Neural crest cell (in vitro differentiated cells): Measurements from ENCODE around the gene ABCC12. TPM values are rescaled to one million over a fixed set of nuclear protein-coding genes. Genes with fewer than 3 reads are reported as not detected.

Experiments used
- DNase-seq: peaks from one replicate; pipeline ENCODE4 v3.0.0; 2021; ENCODE audit warnings: low read depth, mixed read lengths, low spot score
- H3K27ac Mint-ChIP-seq: one replicate; pipeline ENCODE4 v1.8.0; 2021; ENCODE audit warnings: mild to moderate bottlenecking, mixed read lengths; ENCODE audit not compliant: unreplicated experiment
- H3K27me3 Mint-ChIP-seq: 2 replicates; pipeline ENCODE4 v1.8.0; 2021; ENCODE audit warnings: low read depth, mild to moderate bottlenecking, mixed read lengths
- H3K36me3 Mint-ChIP-seq: 2 replicates; pipeline ENCODE4 v1.8.0; 2021; ENCODE audit warnings: low read depth, mild to moderate bottlenecking, mixed read lengths
- H3K4me1 Mint-ChIP-seq: 2 replicates; pipeline ENCODE4 v1.8.0; 2021; ENCODE audit warnings: mixed read lengths
- H3K4me3 Mint-ChIP-seq: one replicate; pipeline ENCODE4 v1.8.0; 2021; ENCODE audit warnings: mild to moderate bottlenecking, mixed read lengths
- H3K9me3 Mint-ChIP-seq: 2 replicates; pipeline ENCODE4 v1.8.0; 2021; ENCODE audit warnings: mixed read lengths
- CTCF ChIP-seq: fragments of 200-600 bp; sonication (generic); conservative IDR thresholded peaks from 2 replicates; pipeline ENCODE4 v1.5.0; 2021; ENCODE audit warnings: antibody characterized with exemption, mild to moderate bottlenecking
- long read RNA-seq: library from polyadenylated mRNA; unstranded; transcript quantifications from one replicate; pipeline ENCODE4 v2.0.0, GENCODE V29; 2020
- total RNA-seq: library from RNA; stranded (reverse); gene quantifications from 2 replicates; pipeline ENCODE4 v1.2.1, GENCODE V29; 2021

ABCC12 gene
- total RNA-seq, result 0.07 and 0.30 TPM in 2 replicates
- long read RNA-seq, partial matches to known transcripts, result 0 of 1 reads
- long read RNA-seq, other reads (novel, unspliced or antisense), result 1 of 1 reads

GRCh38 chr16:48155926-48156789 is at the start of gene ABCC12:
Gene ABCC12, minus strand, starts transcription at chr16:48155993. Its CDS starts 9,569 bp downstream, at chr16:48146424.
- no peak for DNase-seq
- H3K27ac Mint-ChIP-seq, result peak within 1 kb of the TSS; percentile 52
- peaks cover 7% of the 10 kb centered on the region for H3K4me1 Mint-ChIP-seq
- H3K4me3 Mint-ChIP-seq, result no peak within 1 kb of the TSS
- no peaks in the 10 kb centered on the region for H3K9me3 Mint-ChIP-seq
- no peak for TF ChIP-seq CTCF
- H3K27me3 Mint-ChIP-seq, result no peaks in the 10 kb centered on the region
- no peaks in the 10 kb centered on the region for H3K36me3 Mint-ChIP-seq

GRCh38 chr16:48204825-48205151 is 49.0 kb upstream of the ABCC12 start:
- TF ChIP-seq CTCF, result no peak
- DNase-seq, result no peak
- no peaks in the 10 kb centered on the region for H3K36me3 Mint-ChIP-seq
- peaks cover 21% of the 10 kb centered on the region for H3K27me3 Mint-ChIP-seq
- H3K27ac Mint-ChIP-seq, result no peak overlapping the region
- H3K9me3 Mint-ChIP-seq, result no peaks in the 10 kb centered on the region
- H3K4me3 Mint-ChIP-seq, result no peak overlapping the region
- no peaks in the 10 kb centered on the region for H3K4me1 Mint-ChIP-seq

GRCh38 chr16:48203974-48204824 is 48.4 kb upstream of the ABCC12 start:
- DNase-seq, result no peak
- peaks cover 21% of the 10 kb centered on the region for H3K27me3 Mint-ChIP-seq
- no peak overlapping the region for H3K4me3 Mint-ChIP-seq
- TF ChIP-seq CTCF, result no peak
- no peaks in the 10 kb centered on the region for H3K36me3 Mint-ChIP-seq
- H3K27ac Mint-ChIP-seq, result no peak overlapping the region
- H3K9me3 Mint-ChIP-seq, result no peaks in the 10 kb centered on the region
- H3K4me1 Mint-ChIP-seq, result no peaks in the 10 kb centered on the region

- Mint-ChIP-seq H3K4me1 (no peaks in the 10 kb centered on the region), H3K4me3 (no peak overlapping the region), H3K27ac (no peak overlapping the region), H3K36me3 (no peaks in the 10 kb centered on the region), H3K27me3 (peaks cover 7% of the 10 kb centered on the region), H3K9me3 (no peaks in the 10 kb centered on the region)
- no peak for TF ChIP-seq CTCF
- DNase-seq, result no peak
Measured at GRCh38 chr16:48201515-48202201, 45.9 kb upstream of the ABCC12 start.

- TF ChIP-seq CTCF, result no peak
- no peaks in the 10 kb centered on the region for H3K27me3 Mint-ChIP-seq
- H3K4me3 Mint-ChIP-seq, result no peak overlapping the region
Measured at GRCh38 chr16:48197294-48197693, 41.5 kb upstream of the ABCC12 start.

More at GRCh38 chr16:48197294-48197693, 41.5 kb upstream of the ABCC12 start:
- no peaks in the 10 kb centered on the region for H3K9me3 Mint-ChIP-seq
- no peak for DNase-seq
- no peaks in the 10 kb centered on the region for H3K4me1 Mint-ChIP-seq
- no peaks in the 10 kb centered on the region for H3K36me3 Mint-ChIP-seq
- H3K27ac Mint-ChIP-seq, result no peak overlapping the region
